Measurements from ENCODE around the gene CELF3.

The CELF3 gene

DNA sequence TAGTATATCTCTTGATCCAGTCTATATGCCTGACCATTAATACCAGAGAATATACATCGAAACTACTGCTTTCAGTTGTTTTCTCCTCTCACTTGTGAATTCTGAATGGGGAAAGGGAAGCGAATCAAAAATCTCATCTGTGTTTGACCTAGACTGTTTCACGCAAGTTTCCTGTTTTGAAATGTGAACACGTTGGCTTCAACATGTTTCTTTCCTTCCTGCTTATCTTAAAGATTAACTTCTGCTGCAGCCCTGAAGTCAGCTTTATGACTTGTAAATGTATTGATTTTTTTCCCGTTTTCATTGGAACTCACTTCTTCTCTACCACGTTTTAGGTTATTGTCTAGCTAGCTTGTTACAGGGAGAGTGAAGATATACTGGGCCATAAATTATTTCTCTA lies 54.9 kb downstream of the CELF3 start:
- DNase-seq (ENCODE audit: extremely low read depth, low read depth): no peak
- no peak overlapping the region for H3K4me3 ChIP-seq (replicated peaks; ENCODE audit: low read depth, low read length)
- TF ChIP-seq, protein P1, sequence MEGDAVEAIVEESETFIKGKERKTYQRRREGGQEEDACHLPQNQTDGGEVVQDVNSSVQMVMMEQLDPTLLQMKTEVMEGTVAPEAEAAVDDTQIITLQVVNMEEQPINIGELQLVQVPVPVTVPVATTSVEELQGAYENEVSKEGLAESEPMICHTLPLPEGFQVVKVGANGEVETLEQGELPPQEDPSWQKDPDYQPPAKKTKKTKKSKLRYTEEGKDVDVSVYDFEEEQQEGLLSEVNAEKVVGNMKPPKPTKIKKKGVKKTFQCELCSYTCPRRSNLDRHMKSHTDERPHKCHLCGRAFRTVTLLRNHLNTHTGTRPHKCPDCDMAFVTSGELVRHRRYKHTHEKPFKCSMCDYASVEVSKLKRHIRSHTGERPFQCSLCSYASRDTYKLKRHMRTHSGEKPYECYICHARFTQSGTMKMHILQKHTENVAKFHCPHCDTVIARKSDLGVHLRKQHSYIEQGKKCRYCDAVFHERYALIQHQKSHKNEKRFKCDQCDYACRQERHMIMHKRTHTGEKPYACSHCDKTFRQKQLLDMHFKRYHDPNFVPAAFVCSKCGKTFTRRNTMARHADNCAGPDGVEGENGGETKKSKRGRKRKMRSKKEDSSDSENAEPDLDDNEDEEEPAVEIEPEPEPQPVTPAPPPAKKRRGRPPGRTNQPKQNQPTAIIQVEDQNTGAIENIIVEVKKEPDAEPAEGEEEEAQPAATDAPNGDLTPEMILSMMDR (IDR thresholded peaks at IDR 0.05; ENCODE audit: low read depth, low read length, missing control alignments): no peak

DNA sequence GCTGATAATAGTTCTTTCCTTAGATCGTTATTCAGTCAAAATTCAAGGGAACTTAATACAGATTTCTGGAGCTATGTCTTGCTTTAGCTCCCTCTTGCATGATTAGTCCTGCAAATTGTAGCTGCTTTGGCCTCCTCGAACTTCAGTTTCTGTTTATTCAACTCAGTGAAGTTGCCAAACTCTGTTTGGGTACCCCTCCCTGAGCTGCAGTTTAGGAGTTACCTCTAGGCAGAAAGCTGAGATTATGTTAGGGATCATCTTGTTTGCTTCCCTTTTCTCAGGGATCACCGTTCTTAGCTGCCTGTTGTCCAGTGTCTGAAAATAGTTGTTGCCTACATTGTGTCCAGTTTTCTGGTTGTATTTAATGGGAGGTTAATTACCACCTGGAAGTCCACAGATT lies 61.2 kb downstream of the CELF3 start:
- TF ChIP-seq, protein P1 (IDR thresholded peaks at IDR 0.05; ENCODE audit: low read depth, low read length, missing control alignments): no peak
- H3K4me3 ChIP-seq (replicated peaks; ENCODE audit: low read depth, low read length): no peak overlapping the region
- DNase-seq (ENCODE audit: extremely low read depth, low read depth): no peak

DNA sequence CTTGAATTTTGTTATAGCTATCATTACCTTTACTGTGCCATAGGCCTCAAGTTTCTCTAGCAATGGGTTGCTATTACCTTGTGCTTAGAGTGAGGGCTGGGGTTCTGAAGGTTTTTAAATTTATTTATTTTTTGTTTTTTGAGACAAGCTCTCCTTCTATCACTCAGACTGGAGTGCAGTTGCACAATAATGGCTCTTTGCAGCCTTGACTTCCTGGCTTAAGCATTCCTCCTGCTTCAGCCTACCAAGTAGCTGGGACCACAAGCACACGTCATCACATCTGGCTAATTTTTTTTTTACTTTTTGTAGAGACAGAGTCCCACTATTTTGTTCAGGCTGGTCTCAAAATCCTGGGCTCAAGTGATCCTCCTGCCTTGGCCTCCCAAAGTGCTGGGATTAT lies 63.2 kb downstream of the CELF3 start:
- TF ChIP-seq, protein P1 (IDR thresholded peaks at IDR 0.05; ENCODE audit: low read depth, low read length, missing control alignments): no peak
- no peak overlapping the region for H3K4me3 ChIP-seq (replicated peaks; ENCODE audit: low read depth, low read length)
- peak; percentile 9 for DNase-seq (ENCODE audit: extremely low read depth, low read depth)

All from HFF-Myc (cell line).